Esophagus squamous epithelium (tissue), 4 donors: ENCODE measurements around the gene CKB.

Source experiments
- CTCF ChIP-seq, 6 experiments: fragments of 450-650 bp in 4 of 6; fragments of 200-600 bp in 2 of 6; sonication (generic) in 2 of 6; IDR thresholded peaks; one replicate each; pipeline ENCODE4 v1.5.1; 2016 to 2019; ENCODE audit warnings: antibody characterized with exemption in 6 of 6, mild to moderate bottlenecking in 4 of 6, moderate library complexity in 4 of 6
- POLR2A ChIP-seq, 4 donors: fragments of 450-650 bp; IDR thresholded peaks; one replicate each; pipeline ENCODE4 v1.6.1; 2017; ENCODE audit warnings: antibody characterized with exemption in 4 of 4, mild to moderate bottlenecking in 4 of 4, moderate library complexity in 3 of 4

- TF ChIP-seq CTCF (IDR thresholded peaks at IDR 0.05) (no peak), POLR2A (IDR thresholded peaks at IDR 0.05) (no peak)
These were observed 39.5 kb upstream of the CKB start for GRCh38 chr14:103562179-103562428.
